Measurements from ENCODE around the gene ACBD6.

DNA sequence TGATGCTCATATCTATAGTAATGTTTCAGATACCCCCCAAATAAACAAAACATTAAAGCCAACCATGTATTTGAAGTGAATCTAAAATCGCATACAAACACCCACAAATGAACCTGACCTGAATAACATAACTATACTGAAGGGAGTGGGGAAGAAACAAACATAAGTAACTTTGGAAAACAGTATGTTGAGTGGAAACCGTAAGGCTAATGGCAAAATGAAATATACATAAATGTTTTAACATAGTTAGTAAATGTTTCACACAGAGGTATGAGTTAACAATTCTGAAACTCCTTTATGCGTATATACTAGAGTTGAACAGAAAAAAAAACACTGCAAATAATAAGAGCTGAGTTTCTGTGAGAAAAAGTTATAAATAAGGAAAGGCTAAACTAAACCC is 125.6 kb downstream of the ACBD6 start:
- TF ChIP-seq EZH2 (IDR thresholded peaks at IDR 0.05; ENCODE audit: insufficient read depth, poor library complexity, severe bottlenecking) (no peak), EZH2phosphoT487 (IDR thresholded peaks at IDR 0.05; ENCODE audit: insufficient read depth, low read depth) (no peak)

All from GM23248 (cell line).